Umbilical cord (tissue), 2 donors: ENCODE measurements around the gene WASL. TPM values are rescaled to one million over a fixed set of nuclear protein-coding genes. Genes with fewer than 3 reads are reported as not detected.
"Not testable (repeated sequence)": the region's sequence is repeated elsewhere in the genome, so short reads cannot be mapped to it uniquely, and the experiment has no call there.

Experiments
- DNase-seq: peaks from one replicate; pipeline ENCODE4 v3.0.0-alpha.2; 2015; ENCODE audit warnings: low spot score
- total RNA-seq: library from RNA; depleted of rRNA; stranded (reverse); fragments of >200 nt; gene quantifications from one replicate; pipeline ENCODE4 v1.2.3, GENCODE V29; 2014; ENCODE audit warnings: low replicate concordance; ENCODE audit not compliant: insufficient read depth

Gene WASL
- total RNA-seq, 1 donor from 2014 or later: 21.4 TPM

- DNase-seq: no peak
Observed at GRCh38 chr7:123734498-123734897, 14.3 kb downstream of the WASL start.

- no peak for DNase-seq
Observed at GRCh38 chr7:123732413-123733091, 16.3 kb downstream of the WASL start.

- DNase-seq: no peak
Observed at GRCh38 chr7:123729218-123729578, 19.6 kb downstream of the WASL start.

GRCh38 chr7:123727071-123727837 lies 21.5 kb downstream of the WASL start:
- peak; percentile 7 for DNase-seq

- DNase-seq: no peak
Observed at GRCh38 chr7:123725586-123726171, 23.1 kb downstream of the WASL start.

- no peak for DNase-seq
Observed at GRCh38 chr7:123724817-123725253, 24.0 kb downstream of the WASL start.

GRCh38 chr7:123723913-123724312 lies 24.9 kb downstream of the WASL start:
- no peak for DNase-seq

GRCh38 chr7:123720527-123720926 lies 28.3 kb downstream of the WASL start:
- DNase-seq: not testable (repeated sequence)

- peak; percentile 60 for DNase-seq
Observed at GRCh38 chr7:123719197-123719721, 29.5 kb downstream of the WASL start.

GRCh38 chr7:123718773-123719172 lies 30.0 kb downstream of the WASL start:
- no peak for DNase-seq

- DNase-seq: no peak
Observed at GRCh38 chr7:123717689-123718088, 31.1 kb downstream of the WASL start.

GRCh38 chr7:123716877-123717276 lies 31.9 kb downstream of the WASL start:
- DNase-seq: no peak

- DNase-seq: no peak
Observed at GRCh38 chr7:123715799-123716198, 33.0 kb downstream of the WASL start.

GRCh38 chr7:123715198-123715597 lies 33.6 kb downstream of the WASL start:
- no peak for DNase-seq

GRCh38 chr7:123714296-123715080 lies 34.3 kb downstream of the WASL start:
- DNase-seq: no peak

GRCh38 chr7:123712619-123713018 lies 36.2 kb downstream of the WASL start:
- no peak for DNase-seq

GRCh38 chr7:123711832-123712293 lies 36.9 kb downstream of the WASL start:
- no peak for DNase-seq

GRCh38 chr7:123710683-123711082 lies 38.1 kb downstream of the WASL start:
- DNase-seq: no peak

- DNase-seq: no peak
Observed at GRCh38 chr7:123709525-123709924, 39.3 kb downstream of the WASL start.

- no peak for DNase-seq
Observed at GRCh38 chr7:123705211-123705901, 43.4 kb downstream of the WASL start.
